K562 (cell line): Measurements from ENCODE around the gene C10orf71. TPM values are rescaled to one million over a fixed set of nuclear protein-coding genes. Genes with fewer than 3 reads are reported as not detected.

Source experiments
- EP300 ChIP-seq: IDR thresholded peaks from 2 replicates; pipeline ENCODE4 v1.6.1; 2012; ENCODE audit warnings: low read length, improper control_type of control experiment
- YY1 ChIP-seq, 3 experiments: IDR thresholded peaks; 2 replicates each; pipeline ENCODE4 v1.6.1; 2011; ENCODE audit warnings: low read length in 2 of 3, mild to moderate bottlenecking in 2 of 3, moderate library complexity in 2 of 3, borderline replicate concordance in 1 of 3, control low read depth in 1 of 3, low read depth in 1 of 3; ENCODE audit not compliant: insufficient read depth in 3 of 3, insufficient replicate concordance in 2 of 3, control insufficient read depth in 1 of 3, insufficient read length in 1 of 3; ENCODE audit errors: extremely low read depth in 1 of 3
- ZBTB40 ChIP-seq, 2 experiments: fragments of 450-650 bp in 1 of 2; sonication (generic) in 1 of 2; formaldehyde crosslinking in 1 of 2; IDR thresholded peaks; 2 replicates each; pipeline versions ENCODE4 v1.7.1 to v1.9.0; 2016 to 2022; ENCODE audit warnings: inconsistent platforms in 1 of 2, mild to moderate bottlenecking in 1 of 2, missing genetic modification reagents in 1 of 2
- ZNF282 ChIP-seq: sonication (generic); formaldehyde crosslinking; IDR thresholded peaks from 2 replicates; pipeline ENCODE4 v1.8.1; 2023; ENCODE audit warnings: missing genetic modification reagents
- polyA plus RNA-seq, 8 experiments: library from polyadenylated mRNA; depleted of rRNA in 4 of 8; stranded (reverse) in 5 of 8; unstranded in 3 of 8; fragments of >200 nt; fragmentation: Nextera tagmentation in 2 of 8; fragmentation: Illumina TruSeq in 1 of 8; extraction: Ambion mirVana in 2 of 8; extraction: Trizol in 1 of 8; gene quantifications; 2 replicates each; pipeline versions ENCODE4 v1.2.1 to v1.2.3, GENCODE V29; 2011 to 2014; ENCODE audit warnings: inconsistent platforms in 1 of 8, missing spikeins in 1 of 8
- total RNA-seq, 7 experiments: library from RNA; depleted of rRNA in 6 of 7; stranded (reverse); fragments of >200 nt in 6 of 7; fragmentation: Illumina TruSeq in 2 of 7; extraction: Trizol in 2 of 7; gene quantifications; 2 replicates each; pipeline versions ENCODE4 v1.2.1 to v1.2.3, GENCODE V29; 2011 to 2021; ENCODE audit warnings: low replicate concordance in 1 of 7

C10orf71 gene
- total and polyA plus RNA-seq, 9 of the 15 experiments (the other 6 are each of a cell fraction or from before 2014, with no cell fraction given), result 0.06 to 4.5 (median 1.3) TPM

- no peak for TF ChIP-seq ZBTB40 (IDR thresholded peaks at IDR 0.05)
- TF ChIP-seq ZBTB40 (CRISPR knock-in tag; IDR thresholded peaks at IDR 0.05), result no peak
- no peak for TF ChIP-seq YY1 (IDR thresholded peaks at IDR 0.05; ENCODE audit: borderline replicate concordance in 1 of 3, control insufficient read depth in 1 of 3, extremely low read depth in 1 of 3, insufficient read depth in 3 of 3, insufficient read length in 1 of 3, insufficient replicate concordance in 2 of 3, low read depth in 1 of 3, low read length in 2 of 3)
- TF ChIP-seq ZNF282, result no peak
- no peak for TF ChIP-seq EP300
These were observed 48.4 kb downstream of the C10orf71 start (continued) for GRCh38 chr10:49347342-49347741.
